NOMO-1 (cell line): ENCODE data around the gene GPR162.

Source experiments
- DNase-seq, 2 experiments: peaks; one replicate each; lab custom pipeline; 2025; ENCODE audit not compliant: unreplicated experiment in 2 of 2; lab: John Stamatoyannopoulos, UW

GPR162 gene

GRCh38 chr12:6871052-6871957, 49.7 kb downstream of the GPR162 start:
- DNase-seq = peak in 1 of 2 experiments; percentile 26

GRCh38 chr12:6872073-6873048, 50.7 kb downstream of the GPR162 start:
- DNase-seq = peak; percentile 60 to 66

GRCh38 chr12:6873094-6874014, 51.7 kb downstream of the GPR162 start, which contains the start of gene SPSB2:
TSS of gene SPSB2 (minus strand) at chr12:6873303. CDS start at chr12:6872901, 402 bp downstream.
- DNase-seq = peak; percentile 90 to 98

GRCh38 chr12:6874015-6874368, 52.4 kb downstream of the GPR162 start:
- peak in 1 of 2 experiments; percentile 62 for DNase-seq
